ENCODE data around the gene DSE.

The DSE gene

GRCh38 chr6:116491610-116492330 is 121.0 kb downstream of the DSE start:
- no peak for DNase-seq

GRCh38 chr6:116492331-116493067 is 121.8 kb downstream of the DSE start:
- no peak for DNase-seq
